HG03280 (cell line): ENCODE measurements around the gene CRY1.
"Not testable (repeated sequence)": the region's sequence is repeated elsewhere in the genome, so short reads cannot be mapped to it uniquely, and the experiment has no call there.

Source experiments
- ATAC-seq: cut with Tn5 transposase; IDR thresholded peaks from one replicate; pipeline ENCODE4 v1.9.1; 2021; ENCODE audit warnings: mild to moderate bottlenecking, moderate library complexity; ENCODE audit not compliant: unreplicated experiment

Gene CRY1

GRCh38 chr12:107011519-107011918 lies 81.8 kb downstream of the CRY1 start:
- ATAC-seq: no peak

GRCh38 chr12:107007411-107007810 lies 85.9 kb downstream of the CRY1 start:
- ATAC-seq: no peak

GRCh38 chr12:107002665-107003064 lies 90.7 kb downstream of the CRY1 start:
- not testable (repeated sequence) for ATAC-seq

GRCh38 chr12:106999446-106999845 lies 93.9 kb downstream of the CRY1 start:
- ATAC-seq: no peak

DNA sequence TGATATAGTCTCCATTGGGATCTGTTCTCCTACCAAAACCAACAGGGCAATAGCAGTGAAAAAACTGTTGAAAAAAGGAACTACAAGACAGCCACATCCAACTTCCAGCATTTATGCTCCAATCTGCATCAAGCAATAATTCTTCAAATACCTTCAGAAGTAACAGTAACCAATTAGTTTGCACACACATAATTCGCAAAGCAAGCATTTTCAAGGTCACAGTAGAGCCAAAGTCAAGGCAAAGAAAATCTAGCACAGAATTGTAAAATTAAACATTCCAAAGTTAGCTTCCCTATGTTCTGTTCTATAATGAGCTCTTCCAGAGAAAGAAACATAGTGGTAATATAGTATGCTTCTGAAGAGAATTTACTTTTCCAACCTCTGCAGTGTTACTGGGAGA lies 95.4 kb downstream of the CRY1 start:
- no peak for ATAC-seq

DNA sequence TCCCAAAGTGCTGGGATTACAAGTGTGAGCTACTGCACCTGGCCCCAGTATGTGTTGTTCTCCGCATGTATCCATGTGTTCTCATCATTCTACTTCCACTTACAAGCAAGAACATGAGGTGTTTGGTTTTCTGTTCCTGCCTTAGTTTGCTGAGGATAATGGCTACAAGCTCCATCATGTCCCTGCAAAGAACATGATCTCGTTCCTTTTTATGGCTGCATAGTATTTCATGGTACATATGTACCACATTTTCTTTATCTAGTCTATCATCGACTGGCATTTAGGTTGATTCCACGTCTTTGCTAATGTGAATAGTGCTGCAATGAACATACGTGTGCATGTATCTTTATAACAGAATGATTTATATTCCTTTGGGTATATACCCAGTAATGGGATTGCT lies 97.2 kb downstream of the CRY1 start:
- not testable (repeated sequence) for ATAC-seq

- no peak for ATAC-seq
Observed at GRCh38 chr12:106994579-106995220, 98.6 kb downstream of the CRY1 start.

DNA sequence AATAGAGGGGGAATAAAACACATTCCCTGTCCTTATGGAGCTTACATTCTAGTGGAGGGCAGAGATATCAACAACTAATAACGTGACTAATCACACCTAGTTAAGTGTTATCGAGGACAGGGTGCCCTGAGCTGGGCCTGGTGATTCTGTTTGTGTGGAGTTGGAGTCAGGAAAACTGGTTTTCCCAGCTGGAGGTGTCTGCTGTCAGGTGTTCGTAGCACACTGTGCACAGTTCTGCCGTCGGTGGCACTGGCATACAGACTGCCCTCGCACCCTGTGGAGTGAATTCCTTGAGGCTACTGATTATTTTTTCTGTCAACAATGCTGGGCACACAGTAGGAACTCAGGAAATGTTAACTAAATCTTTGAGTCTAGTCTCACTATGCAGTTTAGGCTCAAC lies 105.5 kb downstream of the CRY1 start:
- no peak for ATAC-seq

DNA sequence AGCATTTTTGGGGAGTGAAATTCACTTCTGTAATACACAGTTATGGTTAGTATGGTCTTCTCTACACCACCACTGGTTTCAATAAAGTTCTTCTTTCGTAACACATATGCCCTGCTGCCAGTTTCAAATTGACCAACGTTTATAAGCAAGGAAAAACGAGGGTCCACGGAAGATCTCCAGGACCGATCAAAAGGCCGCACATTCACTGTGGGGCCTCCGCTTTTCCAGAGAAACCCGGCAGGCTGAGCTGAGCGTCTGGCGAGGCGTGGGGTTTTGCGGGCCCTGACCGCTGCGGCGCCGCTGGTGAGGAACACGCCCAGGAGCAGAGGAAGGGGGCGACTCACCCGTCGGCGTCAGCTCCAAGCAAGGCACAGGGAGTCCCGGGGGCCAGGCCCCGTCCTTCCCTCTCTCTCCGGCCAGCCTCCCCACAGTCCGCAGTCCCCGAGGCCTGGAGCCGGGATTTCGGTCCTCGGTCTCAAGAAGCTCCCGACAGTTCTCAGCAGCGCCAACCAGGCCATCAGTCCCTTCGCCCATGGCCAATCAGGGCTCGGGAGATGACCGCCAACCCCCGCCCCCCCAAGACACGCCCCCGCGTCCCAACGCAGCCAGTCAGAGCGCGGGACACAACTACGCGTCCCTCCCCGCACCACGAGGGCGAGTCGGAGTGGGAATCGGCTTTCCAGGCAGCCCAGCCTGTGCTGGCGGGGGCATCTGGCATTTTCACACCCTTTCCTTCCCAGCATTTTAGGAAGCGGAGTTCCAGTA lies 106.5 kb downstream of the CRY1 start, which contains the start of gene MTERF2:
MTERF2 (minus strand) TSS at position 522 of the 765 bp plus-strand sequence. CDS start 8,432 bp downstream, outside the sequence.
- ATAC-seq: peak; percentile 91

DNA sequence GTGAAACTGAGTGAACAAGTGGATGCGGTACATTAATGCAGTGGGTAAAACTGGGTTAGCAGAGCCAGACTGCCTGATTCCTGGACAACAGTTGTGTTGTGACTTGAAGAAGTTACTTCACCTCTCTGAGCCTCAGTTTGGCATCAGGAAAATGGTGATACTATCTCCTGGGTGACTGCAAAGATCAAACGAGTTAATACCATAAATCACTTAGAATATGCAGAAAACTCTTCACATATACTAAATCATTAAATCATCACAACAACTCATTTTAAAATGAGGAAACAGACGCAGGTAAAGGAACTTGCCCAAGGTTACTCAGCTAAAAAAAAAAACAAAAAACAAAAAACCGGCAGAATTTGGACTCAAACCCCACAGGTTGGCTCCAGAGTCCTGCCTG lies 107.2 kb downstream of the CRY1 start:
- ATAC-seq: no peak

GRCh38 chr12:106985479-106985878 lies 107.9 kb downstream of the CRY1 start:
- ATAC-seq: no peak

GRCh38 chr12:106984588-106985137 lies 108.7 kb downstream of the CRY1 start:
- no peak for ATAC-seq

GRCh38 chr12:106982229-106982628 lies 111.1 kb downstream of the CRY1 start:
- ATAC-seq: no peak

GRCh38 chr12:106981788-106982187 lies 111.6 kb downstream of the CRY1 start:
- ATAC-seq: no peak

- no peak for ATAC-seq
Observed at GRCh38 chr12:106980944-106981343, 112.4 kb downstream of the CRY1 start.

DNA sequence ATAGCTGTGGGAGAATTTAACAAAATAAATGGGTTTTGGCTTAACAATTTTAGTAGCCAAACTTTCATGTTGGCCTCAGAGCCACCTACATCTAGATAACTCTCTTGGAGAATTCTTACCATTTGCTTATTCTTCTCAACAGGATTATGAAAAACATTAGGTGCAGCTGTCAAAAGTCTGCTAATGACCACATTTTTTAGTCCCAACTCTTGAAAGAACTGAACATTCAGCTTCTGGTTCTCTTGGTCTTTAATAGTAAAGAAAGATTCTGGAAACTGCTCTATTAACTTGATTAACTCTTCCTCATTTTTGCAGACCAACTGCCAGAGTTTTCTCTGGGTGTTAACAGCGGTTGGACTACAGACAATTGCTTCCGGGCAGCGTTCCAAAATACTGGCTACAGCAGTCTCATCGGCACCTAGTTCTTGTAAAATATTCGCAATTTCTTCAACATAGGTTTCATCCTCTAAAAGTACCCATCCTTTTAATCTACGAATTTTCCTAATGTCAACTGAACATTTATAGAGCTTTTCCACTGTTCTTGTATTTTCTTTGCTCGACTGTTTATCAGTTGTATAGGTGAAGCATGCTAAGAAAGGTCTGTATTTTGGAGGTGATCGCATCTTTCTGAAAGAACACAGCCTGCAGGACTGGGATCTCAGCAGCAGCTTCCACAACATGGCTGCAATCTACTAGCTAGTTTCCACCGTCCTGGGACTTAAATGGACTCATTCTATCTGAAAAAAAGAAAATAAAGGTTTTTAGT lies 115.1 kb downstream of the CRY1 start:
- no peak for ATAC-seq

GRCh38 chr12:106976668-106977067 lies 116.7 kb downstream of the CRY1 start:
- ATAC-seq: no peak

DNA sequence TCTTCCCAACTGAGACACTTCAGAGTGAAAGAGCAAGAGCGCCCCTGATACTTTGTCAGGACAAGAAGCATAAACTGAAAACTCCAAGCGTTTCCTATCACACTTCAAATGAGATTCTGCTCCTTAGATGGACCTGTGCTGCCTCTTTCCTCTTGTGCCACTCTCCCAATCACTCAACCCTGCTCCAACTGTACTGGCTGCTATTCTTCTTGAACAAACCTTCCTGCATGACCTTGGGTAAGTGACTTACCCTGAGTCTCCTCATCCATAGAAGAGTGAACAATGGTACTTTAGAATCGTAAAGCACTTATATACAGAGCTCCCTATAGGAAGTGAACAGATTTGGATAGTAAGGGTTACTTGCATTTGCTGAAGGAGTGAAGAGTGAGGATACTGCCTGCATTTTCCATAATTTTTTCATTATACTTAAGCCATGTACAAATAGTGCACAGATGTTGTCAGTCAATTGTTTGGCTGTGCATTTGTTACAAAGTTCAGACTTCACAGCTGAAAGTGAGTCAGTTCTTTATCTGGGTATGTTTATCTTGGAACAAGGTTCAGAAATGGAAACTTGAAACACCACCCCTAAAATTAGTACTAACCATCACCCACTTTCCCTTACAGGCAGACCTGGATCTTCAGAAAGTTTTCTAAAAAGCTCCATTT lies 117.2 kb downstream of the CRY1 start:
- no peak for ATAC-seq

DNA sequence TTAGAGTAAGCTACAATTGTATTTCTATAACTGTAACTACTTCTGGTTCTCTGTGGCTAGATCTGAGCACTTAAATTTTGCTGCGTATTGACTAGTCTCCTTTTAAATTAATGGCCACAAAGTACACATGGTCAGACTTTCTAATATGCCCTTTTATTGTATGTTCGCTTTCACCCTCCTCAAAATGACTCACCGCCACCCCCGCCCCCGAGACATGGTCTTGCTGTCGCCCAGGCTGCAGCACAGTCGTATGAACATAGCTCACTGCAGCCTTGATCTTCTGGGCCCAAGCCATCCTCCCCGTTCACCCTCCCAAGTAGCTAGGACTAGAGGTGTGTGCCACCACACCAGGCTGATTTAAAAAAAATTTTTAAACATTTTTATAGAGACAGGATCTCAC lies 118.3 kb downstream of the CRY1 start:
- no peak for ATAC-seq

DNA sequence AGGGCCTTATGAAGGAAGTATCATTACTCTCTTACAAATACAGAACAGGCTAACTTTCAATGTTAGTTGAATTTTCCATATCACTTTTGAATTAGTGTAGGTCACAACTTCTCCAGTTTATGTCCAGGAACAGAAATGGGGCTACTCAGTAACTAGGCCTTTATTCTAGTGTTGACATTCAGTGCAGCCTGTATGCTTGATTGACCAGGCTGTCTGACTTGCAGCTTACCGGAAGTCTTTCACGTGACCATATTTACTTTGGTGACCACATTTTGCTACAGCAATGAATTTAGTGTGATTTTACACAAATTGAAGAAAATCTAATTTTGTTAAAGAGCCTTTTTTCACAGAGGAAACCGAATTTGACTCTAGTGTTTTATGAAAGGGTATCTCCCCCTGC lies 118.8 kb downstream of the CRY1 start:
- ATAC-seq: no peak

DNA sequence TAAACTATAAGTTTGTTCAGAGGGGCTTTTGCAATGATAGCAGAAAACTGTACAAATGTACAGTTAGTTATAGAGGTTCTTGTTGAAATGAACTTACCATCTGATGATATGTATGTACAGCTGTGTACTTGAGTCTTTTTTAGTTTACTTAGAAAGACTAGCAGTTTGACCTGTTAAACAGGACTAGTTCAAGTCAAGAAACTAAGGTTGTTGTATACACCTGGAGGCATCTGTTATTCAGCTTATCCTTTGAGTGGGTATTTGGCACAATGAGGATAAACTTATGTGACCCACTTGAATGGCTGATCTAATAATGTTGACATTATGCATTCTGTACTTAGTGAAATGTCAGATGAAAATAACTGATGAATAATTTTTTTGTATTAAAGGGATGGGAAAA lies 119.8 kb downstream of the CRY1 start:
- ATAC-seq: no peak
